Stimulated activated CD4-positive, alpha-beta T cell treated with anti-CD3 and anti-CD28 coated beads, Interleukin-15, amount 100 ng/mL, for 1 hour (primary cell): ENCODE measurements around the gene ZNF541.
A peak's percentile ranks its signal among the peaks of the same experiment; 100 is the strongest.

Experiments
- DNase-seq, 2 donors: peaks; one replicate each; pipeline ENCODE4 v3.0.0-alpha.2; 2020; ENCODE audit warnings: low read depth in 1 of 2, low spot score in 1 of 2

The ZNF541 gene

GRCh38 chr19:47573071-47574026, at the start of gene ZNF541:
Gene ZNF541 (minus strand): TSS chr19:47573148. CDS start chr19:47555856, 17,292 bp downstream.
- peak; percentile 80 for DNase-seq

GRCh38 chr19:47619763-47620162, 46.8 kb upstream of the ZNF541 start:
- no peak for DNase-seq

DNA sequence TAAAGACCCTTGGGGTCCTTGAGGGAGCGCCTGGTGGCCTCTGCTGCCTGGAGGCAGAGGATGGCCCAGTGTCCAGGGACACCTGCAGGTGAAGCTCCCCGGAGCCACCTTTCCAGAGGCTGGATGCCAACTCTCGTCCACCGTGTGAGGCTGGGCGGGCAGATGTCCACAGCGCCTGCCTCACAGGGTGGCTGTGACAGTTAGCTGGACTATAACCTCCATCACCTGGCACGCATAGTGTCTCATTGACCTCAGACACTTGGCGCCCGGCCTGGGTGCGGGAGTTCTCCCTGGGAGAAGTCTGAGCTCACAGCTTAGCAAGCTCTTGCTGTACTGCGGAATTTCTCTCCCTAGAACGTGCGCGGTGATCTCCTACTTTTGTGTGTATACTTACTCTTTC, 45.8 kb upstream of the ZNF541 start:
- no peak for DNase-seq

DNA sequence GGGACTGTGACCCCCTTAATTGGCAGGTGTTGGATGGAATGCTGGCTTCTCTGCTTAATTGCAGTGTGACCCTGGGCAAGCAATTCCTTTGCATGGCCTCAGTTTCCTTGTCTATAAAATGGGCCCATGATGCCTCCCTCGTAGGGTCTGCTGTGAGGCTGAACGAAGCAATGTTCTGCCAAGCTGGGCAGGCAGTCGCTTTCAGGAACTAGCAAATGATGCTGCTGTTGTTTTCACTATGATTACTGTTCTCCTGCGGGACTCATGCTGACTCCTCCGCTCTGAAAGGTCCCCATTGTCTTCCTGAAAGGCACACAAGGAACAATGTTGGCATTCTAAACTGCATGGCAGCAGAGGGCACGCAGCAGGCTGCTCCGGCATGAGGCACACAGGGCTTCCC, 42.8 kb upstream of the ZNF541 start:
- no peak for DNase-seq

- no peak for DNase-seq
These were observed 42.3 kb upstream of the ZNF541 start for GRCh38 chr19:47615230-47615629.

DNA sequence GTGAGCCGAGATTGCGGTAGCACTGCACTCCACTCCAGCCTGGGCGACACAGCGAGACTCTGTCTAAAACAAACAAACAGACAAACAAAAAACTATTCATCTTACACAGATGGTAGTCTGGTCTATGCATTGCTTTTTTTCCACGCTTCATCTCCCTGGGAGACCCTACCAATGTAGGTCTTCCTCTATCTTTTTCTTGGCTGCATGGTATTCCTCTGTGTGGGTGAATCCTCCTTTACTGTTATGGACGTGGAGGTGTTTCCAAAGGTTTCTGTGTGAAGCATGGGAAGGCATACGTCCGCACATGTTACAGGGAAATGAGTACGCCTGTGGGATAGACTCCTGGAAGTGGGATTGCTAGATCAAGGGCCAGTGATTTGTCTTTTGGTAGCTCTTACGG, 41.6 kb upstream of the ZNF541 start:
- no peak for DNase-seq

- no peak for DNase-seq
These were observed 41.0 kb upstream of the ZNF541 start for GRCh38 chr19:47614021-47614295.

DNA sequence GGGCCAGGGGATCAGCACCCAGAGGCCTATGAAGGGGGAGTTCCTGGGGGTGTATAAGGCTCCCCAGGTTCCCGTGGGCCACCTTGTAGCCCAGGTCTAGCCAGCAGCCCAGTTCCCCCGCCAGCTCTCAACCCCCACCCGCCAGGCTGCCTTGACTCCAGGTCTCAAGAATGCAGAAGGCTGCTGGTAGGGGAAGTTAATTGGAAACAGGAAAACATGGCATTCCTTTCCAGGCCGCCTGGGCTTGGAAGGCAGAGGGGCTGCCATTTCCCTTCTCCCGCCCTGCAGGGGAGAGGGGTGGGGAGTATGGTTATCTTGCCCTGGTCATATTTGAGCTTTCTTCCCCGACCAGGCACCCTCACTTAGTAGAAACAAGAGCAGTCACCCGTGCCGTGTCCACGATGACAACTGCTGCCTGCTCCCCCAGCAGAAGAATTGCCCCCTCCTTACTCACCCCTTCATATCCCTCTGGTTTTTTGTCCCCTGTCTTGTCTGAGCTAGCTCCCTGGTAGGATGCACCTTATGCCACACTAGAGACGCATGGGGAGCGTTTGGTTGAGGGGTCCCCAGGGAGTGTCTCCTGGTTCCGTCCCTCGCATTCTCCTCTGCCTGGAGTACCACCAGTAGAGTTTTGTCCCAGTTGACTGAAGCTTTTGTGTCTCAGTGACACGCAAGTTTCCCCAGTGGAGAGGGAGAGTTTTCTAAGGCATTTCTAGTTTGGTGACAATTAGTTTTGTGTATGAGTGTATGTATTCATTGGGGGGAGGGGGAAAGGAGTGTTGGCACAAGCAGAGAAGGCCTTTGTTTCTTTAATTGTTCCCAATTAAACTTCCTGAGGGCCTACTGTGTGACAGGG, 40.4 kb upstream of the ZNF541 start:
- no peak for DNase-seq

DNA sequence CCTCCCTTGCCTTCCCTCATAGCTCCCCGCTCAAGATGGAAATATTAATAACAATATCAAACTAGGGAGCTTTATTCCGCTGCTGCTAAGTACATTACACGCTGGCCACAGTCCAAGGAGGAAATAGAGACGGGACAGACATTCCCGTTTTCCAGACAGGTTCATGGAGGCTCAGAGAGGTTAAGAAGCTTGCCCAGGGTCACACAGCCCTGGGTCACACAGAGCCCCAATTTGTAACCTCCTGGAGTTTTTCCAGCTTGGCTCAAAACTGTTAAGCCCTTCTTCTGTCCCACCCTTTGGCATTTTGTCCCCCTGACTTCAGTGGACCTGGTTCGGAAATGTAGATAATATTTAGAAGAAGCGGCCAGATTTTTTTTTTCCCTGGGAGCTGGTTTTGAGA, 38.0 kb upstream of the ZNF541 start:
- no peak for DNase-seq

DNA sequence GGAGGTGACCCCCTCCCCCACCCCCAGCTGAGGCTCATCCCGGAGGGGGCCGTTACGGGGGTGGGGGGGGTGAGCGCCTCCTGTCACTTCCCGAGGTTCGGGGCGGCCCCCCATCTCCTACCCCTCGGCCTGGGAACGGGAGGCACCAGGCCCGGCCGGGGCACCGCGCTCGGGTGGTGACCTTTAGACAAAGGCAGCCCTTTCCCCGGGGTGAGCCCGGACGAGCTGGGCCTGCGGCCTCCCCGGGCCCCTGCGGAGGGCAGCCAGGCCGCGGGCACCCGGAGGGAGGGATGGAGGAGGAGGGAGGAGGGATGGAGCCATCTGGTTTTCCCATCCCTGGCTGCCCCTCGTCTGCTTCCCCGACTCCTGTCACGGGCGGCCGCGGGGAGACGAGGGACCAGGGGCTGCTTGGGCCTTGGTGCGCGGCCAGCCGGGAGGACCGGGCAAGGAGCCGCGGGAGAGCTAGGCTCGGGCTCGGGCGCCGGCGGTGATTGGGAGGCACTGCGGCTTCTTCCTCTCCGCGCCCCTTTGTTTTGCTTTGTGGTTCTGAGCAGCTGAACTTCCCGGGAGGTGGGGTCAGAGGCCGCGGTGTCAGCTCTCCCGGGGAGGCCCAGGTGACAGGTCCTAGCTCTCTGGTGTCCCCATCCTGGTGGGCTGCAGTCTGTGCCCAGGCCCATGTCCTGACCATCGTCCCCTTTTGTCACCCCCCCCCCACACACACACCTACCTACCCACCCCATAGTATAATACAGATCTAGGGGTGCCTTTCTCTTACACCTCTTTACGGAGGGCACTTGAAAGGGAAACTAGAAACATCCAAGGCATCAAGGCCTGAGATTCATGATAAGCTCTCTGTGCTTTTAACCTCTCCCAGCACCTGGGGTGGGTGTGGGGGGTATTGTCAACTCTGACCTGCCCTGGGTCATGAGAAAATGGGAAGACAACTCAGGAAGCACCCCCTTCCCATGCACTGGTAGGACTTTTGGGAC, 37.3 kb upstream of the ZNF541 start:
- peak; percentile 20 to 24 for DNase-seq

GRCh38 chr19:47608969-47609905, 36.3 kb upstream of the ZNF541 start, which contains the start of gene BICRA:
Gene BICRA (plus strand): TSS chr19:47609134. CDS start chr19:47673575, 64,441 bp downstream.
- DNase-seq: peak; percentile 65 to 78

DNA sequence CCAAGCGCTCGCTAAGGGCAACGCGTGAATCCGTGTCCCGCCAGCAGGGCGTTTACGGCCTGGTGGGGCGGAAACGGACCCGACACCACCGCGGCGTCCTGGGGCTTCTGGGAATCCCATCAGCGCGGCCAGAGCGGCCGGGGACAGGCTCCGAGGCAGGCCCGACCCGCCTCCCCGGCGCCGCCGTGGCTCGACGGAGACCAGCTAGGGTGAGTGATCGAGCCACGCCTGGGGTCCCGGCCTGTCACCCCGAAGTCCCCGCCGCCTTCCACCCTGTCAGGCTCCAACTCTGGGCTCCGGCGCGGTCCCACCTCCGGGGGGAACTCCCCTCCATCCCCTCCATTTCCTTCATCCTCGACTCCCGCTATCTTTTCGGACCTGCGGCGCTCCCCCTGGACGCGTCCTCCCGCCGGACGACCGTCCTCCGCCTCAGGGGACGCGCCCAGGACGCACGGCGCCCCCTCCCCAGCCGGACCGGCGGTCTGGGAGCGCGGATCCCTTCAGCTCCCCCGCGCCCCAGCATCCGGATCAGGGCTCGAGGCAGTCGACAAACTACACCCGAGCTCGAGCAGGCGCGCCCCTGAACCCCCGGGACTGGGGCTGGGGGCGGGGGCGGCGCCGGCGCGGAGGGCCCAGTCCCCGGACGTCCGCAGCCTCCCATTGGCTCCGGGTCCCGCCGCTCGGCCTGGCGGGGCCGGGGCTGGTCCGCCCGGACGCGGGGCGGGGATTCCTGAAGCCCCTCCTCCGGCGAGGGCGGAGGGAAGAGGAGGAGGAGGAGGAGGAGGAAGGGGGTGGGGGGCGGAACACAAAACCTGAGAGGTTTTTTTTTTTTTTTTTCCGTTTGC, 35.3 kb upstream of the ZNF541 start:
- DNase-seq: peak; percentile 94 to 98

GRCh38 chr19:47607564-47608073, 34.7 kb upstream of the ZNF541 start:
- no peak for DNase-seq

GRCh38 chr19:47603706-47604565, 31.0 kb upstream of the ZNF541 start:
- no peak for DNase-seq

DNA sequence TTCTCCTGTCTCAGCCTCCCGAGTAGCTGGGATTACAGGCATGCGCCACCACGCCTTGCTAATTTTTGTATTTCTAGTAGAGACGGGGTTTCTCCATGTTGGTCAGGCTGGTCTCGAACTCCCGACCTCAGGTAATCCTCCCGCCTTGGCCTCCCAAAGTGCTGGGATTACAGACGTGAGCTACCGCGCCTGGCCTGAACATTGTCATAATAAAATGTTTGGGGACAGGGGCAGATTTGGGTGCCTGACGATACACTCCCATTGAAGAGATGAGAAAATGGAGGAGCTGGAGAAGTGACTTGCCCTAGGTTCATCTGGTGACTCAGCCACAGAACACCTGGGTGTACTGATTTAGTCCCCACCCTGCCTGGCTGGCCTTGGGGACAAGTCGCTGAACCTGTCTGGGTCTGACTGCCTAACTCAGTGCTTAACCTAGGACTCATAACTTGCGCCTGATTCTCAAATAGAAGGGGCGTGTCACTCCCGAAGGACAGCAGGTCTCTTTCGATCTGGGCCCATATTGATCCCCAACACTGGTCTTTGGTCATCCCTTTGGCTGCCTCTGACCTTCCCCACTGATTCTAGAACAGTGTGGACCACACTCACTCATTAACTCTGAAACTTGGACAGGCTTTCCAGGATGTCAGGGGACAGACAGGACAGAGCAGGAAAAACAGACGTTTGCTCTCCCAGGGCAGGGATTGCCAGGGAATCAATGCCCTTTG, 28.4 kb upstream of the ZNF541 start:
- no peak for DNase-seq

GRCh38 chr19:47600246-47601179, 27.6 kb upstream of the ZNF541 start:
- peak; percentile 98 to 99 for DNase-seq
